H1 (cell line): Measurements from ENCODE around the gene CLDN3. TPM values are rescaled to one million over a fixed set of nuclear protein-coding genes. Genes with fewer than 3 reads are reported as not detected.

Experiments used
- ATF3 ChIP-seq: IDR thresholded peaks from 2 replicates; pipeline ENCODE4 v1.6.1; 2011; ENCODE audit warnings: low read depth, mild to moderate bottlenecking, low read length; ENCODE audit not compliant: insufficient read depth
- HDAC2 ChIP-seq, 2 experiments: fragments of 300-600 bp in 1 of 2; sonication (generic) in 1 of 2; IDR thresholded peaks; 2 replicates each; pipeline ENCODE4 v1.6.1; 2011 to 2012; ENCODE audit warnings: low read depth in 2 of 2, low read length in 2 of 2, mild to moderate bottlenecking in 2 of 2, moderate library complexity in 2 of 2, borderline replicate concordance in 1 of 2, inconsistent platforms in 1 of 2
- SIN3A ChIP-seq, 2 experiments: IDR thresholded peaks in 1 of 2; conservative IDR thresholded peaks in 1 of 2; 2 replicates each; pipeline ENCODE4 v1.6.1; 2011 to 2012; ENCODE audit warnings: low read length in 2 of 2, improper control_type of control experiment in 1 of 2, low read depth in 1 of 2, mild to moderate bottlenecking in 1 of 2
- SP2 ChIP-seq: IDR thresholded peaks from 2 replicates; pipeline ENCODE4 v1.6.1; 2012; ENCODE audit warnings: mild to moderate bottlenecking, low read length, inconsistent platforms
- polyA plus RNA-seq, 7 experiments: library from polyadenylated mRNA; depleted of rRNA in 3 of 7; stranded (reverse) in 5 of 7; unstranded in 2 of 7; fragments of >200 nt in 5 of 7; fragments of 200-250 nt in 2 of 7; gene quantifications; 1 replicate in 5 of 7; 2 replicates in 1 of 7; 4 replicates in 1 of 7; pipeline versions ENCODE4 v1.2.1 to v1.2.3, GENCODE V29; 2011 to 2013; ENCODE audit warnings: missing spikeins in 2 of 7, mixed read lengths in 2 of 7
- total RNA-seq: library from RNA; stranded (reverse); fragmentation: NEBNext Ultra II Directional; extraction: Animal tissue kit (Norgen Biotek cat#: 25700); gene quantifications from 2 replicates; pipeline ENCODE4 v1.2.1, GENCODE V29; 2021

Gene CLDN3
- total and polyA plus RNA-seq, 2 of the 8 experiments (the other 6 are each of a cell fraction or from before 2014, with no cell fraction given) = 19.1 to 65.2 TPM

DNA sequence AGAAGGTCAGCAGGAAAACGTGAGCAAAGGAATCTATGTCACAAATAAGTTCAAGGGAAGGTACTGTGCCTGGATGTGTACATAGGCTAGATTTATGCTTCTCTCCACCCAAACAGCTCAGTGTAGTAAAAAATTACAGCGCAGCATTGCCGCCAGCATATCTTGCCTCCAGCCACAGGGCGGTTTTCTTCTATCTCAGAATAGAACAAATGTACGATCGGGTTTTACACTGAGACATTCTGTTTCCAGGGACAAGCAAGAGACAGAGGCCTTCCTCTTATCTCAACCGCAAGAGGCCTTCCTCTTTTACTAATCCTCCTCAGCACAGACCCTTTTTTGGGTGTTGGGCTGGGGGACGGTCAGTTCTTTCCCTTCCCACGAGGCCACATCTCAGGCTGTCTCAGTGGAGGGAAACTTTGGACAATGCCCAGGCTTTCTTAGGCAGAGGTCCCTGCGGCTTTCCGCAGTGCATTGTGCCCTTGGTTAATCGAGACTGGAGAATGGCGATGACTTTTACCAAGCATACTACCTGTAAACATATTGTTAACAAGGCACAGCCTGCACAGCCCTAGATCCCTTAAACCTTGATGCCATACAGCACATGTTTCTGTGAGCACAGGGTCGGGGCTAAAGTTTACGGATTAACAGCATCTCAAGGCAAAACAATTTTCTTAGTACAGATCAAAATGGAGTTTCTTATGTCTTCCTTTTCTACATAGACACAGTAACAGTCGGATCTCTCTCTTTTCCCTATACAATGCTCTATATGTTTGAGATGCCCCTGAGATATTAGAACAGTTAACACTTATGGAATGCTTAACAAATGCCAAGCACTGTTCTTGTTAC lies 19.9 kb downstream of the CLDN3 start (continued):
- TF ChIP-seq SIN3A (conservative IDR thresholded peaks at IDR 0.05 in 1 of 2, IDR thresholded peaks at IDR 0.05 in 1 of 2; ENCODE audit: low read depth in 1 of 2, low read length in 2 of 2) (no peak), HDAC2 (IDR thresholded peaks at IDR 0.05; ENCODE audit: borderline replicate concordance in 1 of 2, low read depth in 2 of 2, low read length in 2 of 2) (no peak), ATF3 (no peak), SP2 (no peak)
